IMR-90 (cell line): Measurements from ENCODE around the gene FICD. TPM values are rescaled to one million over a fixed set of nuclear protein-coding genes. Genes with fewer than 3 reads are reported as not detected.

Experiments used
- ATAC-seq: fragments of 200-7000 bp; cut with Tn5 transposase; 2 replicates; pipeline ENCODE4 v1.9.1; 2020; ENCODE audit warnings: low read depth, mild to moderate bottlenecking, moderate library complexity
- BruUV-seq: library from RNA; stranded (reverse); fragments of 400-500 nt; replicated peaks from 2 replicates; lab custom pipeline; 2021; lab: Mats Ljungman, UMichigan
- CTCF ChIA-PET: fragments of 300-600 bp; formaldehyde crosslinking; extraction: SDS; loops from one replicate; lab custom pipeline; 2021; ENCODE audit warnings: antibody characterized with exemption; lab: Yijun Ruan, JAX
- POLR2A ChIA-PET: fragments of 300-600 bp; sonication (Branson Sonifier 250); formaldehyde crosslinking; loops from one replicate; lab custom pipeline; 2022; ENCODE audit warnings: antibody characterized with exemption; ENCODE audit not compliant: unreplicated experiment; lab: Charles Lee
- DNase-seq: peaks from one replicate; pipeline ENCODE4 v3.0.0; 2013
- H2AFZ ChIP-seq: replicated peaks from 2 replicates; pipeline ENCODE3; 2013; ENCODE audit warnings: low read length, mild to moderate bottlenecking; ENCODE audit not compliant: poor library complexity
- H2AK5ac ChIP-seq: 2 replicates; pipeline ENCODE4 v1.6.1; 2013; ENCODE audit warnings: low read depth, low read length, inconsistent platforms
- H2AK9ac ChIP-seq: replicated peaks from 2 replicates; pipeline ENCODE3; 2013; ENCODE audit warnings: mild to moderate bottlenecking, low read depth, low read length, moderate library complexity; ENCODE audit not compliant: poor library complexity
- H2BK120ac ChIP-seq: 2 replicates; pipeline ENCODE4 v1.6.1; 2013; ENCODE audit warnings: low read depth, low read length, inconsistent platforms
- H2BK15ac ChIP-seq: 3 replicates; pipeline ENCODE4 v1.6.1; 2013; ENCODE audit warnings: low read depth, low read length, inconsistent platforms
- H2BK20ac ChIP-seq: 2 replicates; pipeline ENCODE4 v1.6.1; 2013; ENCODE audit warnings: low read depth, mild to moderate bottlenecking, inconsistent platforms, low read length, moderate library complexity
- H2BK5ac ChIP-seq: 2 replicates; pipeline ENCODE4 v1.6.1; 2013; ENCODE audit warnings: mild to moderate bottlenecking, low read depth, low read length, inconsistent platforms; ENCODE audit not compliant: poor library complexity, severe bottlenecking
- H3K14ac ChIP-seq: replicated peaks from 2 replicates; pipeline ENCODE4 v1.6.1; 2013; ENCODE audit warnings: low read depth, low read length, inconsistent platforms
- H3K18ac ChIP-seq: 2 replicates; pipeline ENCODE4 v1.6.1; 2013; ENCODE audit warnings: low read depth, low read length, control low read depth
- H3K23ac ChIP-seq: 2 replicates; pipeline ENCODE4 v1.6.1; 2013; ENCODE audit warnings: low read depth, low read length, inconsistent platforms
- H3K27ac ChIP-seq: 2 replicates; pipeline ENCODE4 v1.5.1; 2013; ENCODE audit warnings: mild to moderate bottlenecking, control low read depth, low read length; ENCODE audit not compliant: insufficient read depth
- H3K27me3 ChIP-seq: 2 replicates; pipeline ENCODE4 v1.6.1; 2013; ENCODE audit warnings: low read length; ENCODE audit not compliant: control insufficient read depth, insufficient read depth
- H3K36me3 ChIP-seq: 2 replicates; pipeline ENCODE4 v1.6.1; 2013; ENCODE audit warnings: low read length, mixed read lengths; ENCODE audit not compliant: control insufficient read depth, insufficient read depth
- H3K4ac ChIP-seq: 2 replicates; pipeline ENCODE4 v1.6.1; 2013; ENCODE audit warnings: low read depth, low read length, inconsistent platforms
- H3K4me1 ChIP-seq: 2 replicates; pipeline ENCODE4 v1.6.1; 2013; ENCODE audit warnings: low read length, mixed read lengths; ENCODE audit not compliant: control insufficient read depth, insufficient read depth
- H3K4me2 ChIP-seq: 2 replicates; pipeline ENCODE4 v1.6.1; 2013; ENCODE audit warnings: low read depth, mild to moderate bottlenecking, control low read depth, low read length, moderate library complexity
- H3K4me3 ChIP-seq: 2 replicates; pipeline ENCODE4 v1.5.1; 2013; ENCODE audit warnings: low read depth, mild to moderate bottlenecking, control low read depth, low read length, moderate library complexity; ENCODE audit not compliant: insufficient read depth
- H3K56ac ChIP-seq: 2 replicates; pipeline ENCODE4 v1.6.1; 2013; ENCODE audit warnings: low read length, inconsistent platforms; ENCODE audit not compliant: insufficient read depth; ENCODE audit errors: extremely low read depth
- H3K79me1 ChIP-seq, 2 experiments: 2 replicates each; pipeline ENCODE4 v1.6.1; 2013; ENCODE audit warnings: low read length in 2 of 2, inconsistent platforms in 1 of 2, low read depth in 1 of 2
- H3K9ac ChIP-seq: 2 replicates; pipeline ENCODE4 v1.6.1; 2013; ENCODE audit warnings: low read depth, low read length, control low read depth
- H3K9me1 ChIP-seq: 2 replicates; pipeline ENCODE4 v1.6.1; 2013; ENCODE audit warnings: low read length, inconsistent platforms; ENCODE audit not compliant: insufficient read depth
- H3K9me3 ChIP-seq: 2 replicates; pipeline ENCODE4 v1.6.1; 2013; ENCODE audit warnings: low read length; ENCODE audit not compliant: control insufficient read depth, insufficient read depth
- H4K20me1 ChIP-seq: 2 replicates; pipeline ENCODE4 v1.6.1; 2013; ENCODE audit warnings: low read length, inconsistent platforms; ENCODE audit not compliant: insufficient read depth
- H4K5ac ChIP-seq: 2 replicates; pipeline ENCODE4 v1.6.1; 2013; ENCODE audit warnings: mild to moderate bottlenecking, low read depth, low read length, control low read depth
- H4K8ac ChIP-seq, 2 experiments: 2 replicates each; pipeline ENCODE4 v1.6.1; 2013; ENCODE audit warnings: low read depth in 2 of 2, low read length in 2 of 2, control low read depth in 1 of 2, inconsistent platforms in 1 of 2
- H4K91ac ChIP-seq: 2 replicates; pipeline ENCODE4 v1.6.1; 2013; ENCODE audit warnings: low read depth, low read length, inconsistent platforms; ENCODE audit not compliant: insufficient read depth
- CEBPB ChIP-seq: IDR thresholded peaks from 2 replicates; pipeline ENCODE4 v1.6.1; 2012; ENCODE audit warnings: low read depth, low read length, improper control_type of control experiment
- CHD1 ChIP-seq: IDR thresholded peaks from 2 replicates; pipeline ENCODE4 v1.6.1; 2012; ENCODE audit warnings: low read depth, low read length, improper control_type of control experiment
- CTCF ChIP-seq: conservative IDR thresholded peaks from 2 replicates; pipeline ENCODE4 v1.5.1; 2012; ENCODE audit warnings: mild to moderate bottlenecking, low read depth, low read length, improper control_type of control experiment
- MAFK ChIP-seq: IDR thresholded peaks from 2 replicates; pipeline ENCODE4 v1.6.1; 2012; ENCODE audit warnings: low read depth, low read length, improper control_type of control experiment
- MAZ ChIP-seq: IDR thresholded peaks from 2 replicates; pipeline ENCODE4 v1.6.1; 2012; ENCODE audit warnings: low read depth, mild to moderate bottlenecking, low read length, improper control_type of control experiment, moderate library complexity, borderline replicate concordance
- MXI1 ChIP-seq: IDR thresholded peaks from 2 replicates; pipeline ENCODE4 v1.6.1; 2012; ENCODE audit warnings: low read depth, mild to moderate bottlenecking, low read length, moderate library complexity, borderline replicate concordance
- RCOR1 ChIP-seq: IDR thresholded peaks from 2 replicates; pipeline ENCODE4 v1.6.1; 2012; ENCODE audit warnings: mild to moderate bottlenecking, low read length, improper control_type of control experiment; ENCODE audit not compliant: insufficient replicate concordance
- SMC3 ChIP-seq: fragments of 150-350 bp; IDR thresholded peaks from 2 replicates; pipeline ENCODE4 v1.6.1; 2016; ENCODE audit warnings: low read depth, mild to moderate bottlenecking, antibody characterized with exemption, low read length, moderate library complexity
- USF2 ChIP-seq: fragments of 150-350 bp; IDR thresholded peaks from 2 replicates; pipeline ENCODE4 v1.6.1; 2017; ENCODE audit warnings: mild to moderate bottlenecking, antibody characterized with exemption, low read length, low read depth
- WGBS, 2 experiments: methylation state at CpG; one replicate each; pipeline versions ENCODE4 v1.1.5 to v1.1.7; 2013; ENCODE audit warnings: missing lambda C conversion rate in 2 of 2; ENCODE audit not compliant: insufficient read length in 1 of 2; ENCODE audit errors: extremely low coverage in 2 of 2; 5-methylcytosine and 5-hydroxymethylcytosine counted together
- dilution Hi-C: fragments of 300-500 bp; cut with HindIII; formaldehyde crosslinking; loops from one replicate; pipeline ENCODE4 v1.14.3; 2018; ENCODE audit warnings: low sequenced_read_pairs; ENCODE audit not compliant: unreplicated experiment
- in situ Hi-C: fragments of 300-500 bp; cut with MboI; formaldehyde crosslinking; loops from 3 replicates; pipeline ENCODE4 v1.14.3; 2019; ENCODE audit warnings: low sequenced_read_pairs, inconsistent platforms, mixed read lengths
- intact Hi-C: fragments of 100-400 bp; cut with micrococcal nuclease; formaldehyde crosslinking; loops from 2 replicates; pipeline ENCODE4 v1.10.0; 2022
- polyA plus RNA-seq, 3 experiments: library from polyadenylated mRNA; depleted of rRNA; stranded (reverse); fragments of >200 nt; gene quantifications; 2 replicates each; pipeline ENCODE4 v1.2.3, GENCODE V29; 2012; ENCODE audit warnings: low replicate concordance in 1 of 3
- total RNA-seq: library from RNA; depleted of rRNA; stranded (reverse); fragments of >200 nt; gene quantifications from 2 replicates; pipeline ENCODE4 v1.2.3, GENCODE V29; 2012

Gene FICD
- total and polyA plus RNA-seq, 2 of the 4 experiments (the other 2 are of a cell fraction) = 4.0 to 11.3 TPM

- dilution Hi-C loops = no loop called here
- ATAC-seq = no peak
- Histone ChIP-seq H4K8ac (peak overlapping the region; percentile 80 to 97; a peak in 3 of 4 replicates), H3K56ac (peak overlapping the region; percentile 60), H3K4me1 (no peaks in the 10 kb centered on the region), H2BK120ac (no peak overlapping the region), H2AK9ac (peak overlapping the region; percentile 1), H3K23ac (peak overlapping the region; percentile 81), H2AFZ (peak overlapping the region; percentile 91), H3K79me1 (peaks cover 15 to 59% of the 10 kb centered on the region in 2 experiments), H3K14ac (0 out of 2 replicates have a peak overlapping the region, but pooled peaks have one; percentile 64), H4K91ac (no peak overlapping the region), H4K20me1 (peaks cover 25% of the 10 kb centered on the region), H3K9ac (peak overlapping the region; percentile 51; the same call in 1 of the 2 replicates), H4K5ac (no peak overlapping the region), H3K9me1 (peaks cover 9% of the 10 kb centered on the region; the same call in 1 of the 2 replicates), H3K36me3 (peaks cover 24% of the 10 kb centered on the region), H3K4me3 (peak overlapping the region; percentile 92), H3K4me2 (peak overlapping the region; percentile 99), H3K27me3 (no peaks in the 10 kb centered on the region), H3K4ac (peak overlapping the region; percentile 22; the same call in 1 of the 2 replicates), H3K9me3 (no peaks in the 10 kb centered on the region), H2BK20ac (no peak overlapping the region), H3K18ac (no peak overlapping the region), H2BK15ac (no peak overlapping the region), H2AK5ac (peak overlapping the region; percentile 15; the same call in 1 of the 2 replicates), H3K27ac (peak overlapping the region; percentile 36; the same call in 1 of the 2 replicates), H2BK5ac (no peak overlapping the region)
- WGBS, 2 experiments = 0% methylated on average over 7 of the region's 20 CpGs; no CpG with 5 or more reads in 1 of the 2 experiments
- POLR2A ChIA-PET = no interaction called here
- TF ChIP-seq SMC3 (no peak), USF2 (no peak), MXI1 (no peak), CEBPB (no peak), MAZ (no peak), CHD1 (no peak), MAFK (no peak), CTCF (no peak), RCOR1 (no peak)
- in situ Hi-C loops = loop anchor here (5.0 to 10.0 kb wide), 2 partner anchors 393 to 530 kb away; partner anchors contain the start of gene ALKBH2
- intact Hi-C loops = loop anchor here (2.0 kb wide), 3 partner anchors 47 to 293 kb away; partner anchors contain the start of gene CORO1C
- DNase-seq = no peak
- CTCF ChIA-PET = no interaction called here
- BruUV-seq = no TSS peak
Observed at GRCh38 chr12:108561852-108562347, 46.8 kb downstream of the FICD start.
